ENCODE data around the gene ST8SIA1. TPM values are rescaled to one million over a fixed set of nuclear protein-coding genes. Genes with fewer than 3 reads are reported as not detected.
"Not testable (repeated sequence)": the region's sequence is repeated elsewhere in the genome, so short reads cannot be mapped to it uniquely, and the experiment has no call there.

ST8SIA1 gene
- total RNA-seq, 1 experiment from 2014 or later, result not detected

DNA sequence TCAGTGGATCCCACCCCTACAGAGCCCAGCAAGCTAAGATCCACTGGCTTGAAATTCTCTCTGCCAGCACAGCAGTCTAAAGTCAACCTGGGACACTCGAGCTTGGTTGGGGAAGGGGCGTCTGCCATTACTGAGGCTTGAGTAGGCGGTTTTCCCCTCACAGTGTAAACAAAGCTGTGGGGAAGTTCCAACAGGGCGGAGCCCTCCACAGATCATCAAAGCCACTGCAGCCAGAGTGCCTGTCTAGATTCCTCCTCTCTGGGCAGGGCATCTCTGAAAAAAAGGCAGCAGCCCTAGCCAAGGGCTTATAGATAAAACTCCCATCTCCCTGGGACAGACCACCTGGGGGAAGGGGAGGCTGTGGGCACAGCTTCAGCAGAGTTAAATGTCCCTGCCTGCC is 187.8 kb downstream of the ST8SIA1 start:
- WGBS (ENCODE audit: extremely low coverage, insufficient read length, low lambda C conversion rate), result no CpG with 5 or more reads among the region's 4 CpGs
- H4K91ac ChIP-seq (ENCODE audit: insufficient read length, low read depth, low read length); H2BK12ac ChIP-seq (ENCODE audit: insufficient read length, low read depth, low read length); H2AFZ ChIP-seq (ENCODE audit: low read length); H4K8ac ChIP-seq (replicated peaks; ENCODE audit: insufficient read length, low read depth, low read length); H3K18ac ChIP-seq (ENCODE audit: insufficient read length, low read depth, low read length); H4K5ac ChIP-seq (ENCODE audit: insufficient read length, low read depth, low read length); H3K79me2 ChIP-seq (ENCODE audit: insufficient read depth, low read length); H3K4ac ChIP-seq (ENCODE audit: low read depth, low read length); H3K4me3 Mint-ChIP-seq; DNase-seq; H3K27ac Mint-ChIP-seq; H3K56ac ChIP-seq (ENCODE audit: insufficient read length, low read depth, low read length); H3K36me3 Mint-ChIP-seq (ENCODE audit: insufficient read depth in 1 of 3, low read depth in 3 of 3); H3K4me1 Mint-ChIP-seq; H2AK5ac ChIP-seq (ENCODE audit: insufficient read length, low read length); H3K27me3 ChIP-seq (ENCODE audit: insufficient read depth, low read length); H4K20me1 ChIP-seq (ENCODE audit: control insufficient read depth, insufficient read depth, insufficient read length); H3K9ac ChIP-seq (ENCODE audit: extremely low read depth, insufficient read length, low read length); H2BK5ac ChIP-seq (ENCODE audit: insufficient read length, low read length); H3K23ac ChIP-seq (ENCODE audit: insufficient read length, low read depth, low read length); H3K9me3 Mint-ChIP-seq; H2BK120ac ChIP-seq (ENCODE audit: low read depth, low read length, poor library complexity, severe bottlenecking); H2BK20ac ChIP-seq (ENCODE audit: low read depth, low read length, poor library complexity, severe bottlenecking); H3K79me1 ChIP-seq (ENCODE audit: insufficient read depth, low read depth, low read length, poor library complexity, severe bottlenecking); H3T11ph ChIP-seq (ENCODE audit: low read length); H3K4me1 ChIP-seq (ENCODE audit: insufficient read depth, low read length); H3K4me2 ChIP-seq (ENCODE audit: insufficient read depth, insufficient read length, low read length); H3K27me3 Mint-ChIP-seq (ENCODE audit: low read depth); H3K14ac ChIP-seq (ENCODE audit: insufficient read depth, low read length); H2BK15ac ChIP-seq (ENCODE audit: low read depth, low read length); H3K9me3 ChIP-seq (ENCODE audit: control insufficient read depth, low read depth, low read length); H3K27ac ChIP-seq (ENCODE audit: insufficient read length, low read depth, low read length); H3K23me2 ChIP-seq (ENCODE audit: insufficient read length, low read depth, low read length, poor library complexity, severe bottlenecking): not testable (repeated sequence)

Other genes with a start within 250 kb of the ST8SIA1 start
- 35.4 and 36.9 TPM in 2 replicates for gene C2CD5, start 209.8 kb upstream of the ST8SIA1 start, total RNA-seq (2021)